Upper lobe of left lung (tissue), 6 donors: ENCODE data around the gene INPP4B. TPM values are rescaled to one million over a fixed set of nuclear protein-coding genes. Genes with fewer than 3 reads are reported as not detected.
"Not testable (repeated sequence)": the region's sequence is repeated elsewhere in the genome, so short reads cannot be mapped to it uniquely, and the experiment has no call there.

Source experiments
- ATAC-seq, 2 donors: fragments of 200-7000 bp; cut with Tn5 transposase; one replicate each; pipeline ENCODE4 v1.9.1; 2022; ENCODE audit warnings: mild to moderate bottlenecking in 2 of 2, moderate library complexity in 2 of 2; ENCODE audit not compliant: low FRiP score in 2 of 2
- DNase-seq, 2 donors: peaks; one replicate each; pipeline ENCODE4 v3.0.0-alpha.2; 2019 to 2020
- H3K27ac ChIP-seq, 4 donors: fragments of 200-600 bp; sonication (generic); one replicate each; pipeline ENCODE4 v1.5.1; 2016 to 2019
- H3K27me3 ChIP-seq, 4 donors: fragments of 200-600 bp; sonication (generic); one replicate each; pipeline ENCODE4 v1.5.1; 2017 to 2019
- H3K36me3 ChIP-seq, 4 donors: fragments of 200-600 bp; sonication (generic); one replicate each; pipeline ENCODE4 v1.5.1; 2016 to 2019
- H3K4me1 ChIP-seq, 4 donors: fragments of 200-600 bp; sonication (generic); one replicate each; pipeline ENCODE4 v1.5.1; 2018 to 2019
- H3K4me3 ChIP-seq, 4 donors: fragments of 200-600 bp; sonication (generic); one replicate each; pipeline ENCODE4 v1.5.1; 2017 to 2019; ENCODE audit warnings: mild to moderate bottlenecking in 2 of 4, moderate library complexity in 1 of 4
- H3K9me3 ChIP-seq, 4 donors: fragments of 200-600 bp; sonication (generic); one replicate each; pipeline ENCODE4 v1.5.1; 2018 to 2019
- CTCF ChIP-seq, 6 experiments: fragments of 450-650 bp in 4 of 6; fragments of 200-600 bp in 2 of 6; sonication (generic) in 2 of 6; IDR thresholded peaks; one replicate each; pipeline ENCODE4 v1.5.1; 2016 to 2019; ENCODE audit warnings: antibody characterized with exemption in 6 of 6
- EP300 ChIP-seq, 4 donors: sonication (generic); formaldehyde crosslinking; IDR thresholded peaks; one replicate each; pipeline ENCODE4 v1.5.1; 2017; ENCODE audit warnings: antibody characterized with exemption in 4 of 4, control low read depth in 2 of 4
- POLR2A ChIP-seq, 4 donors: fragments of 450-650 bp; IDR thresholded peaks; one replicate each; pipeline ENCODE4 v1.5.1; 2016 to 2017; ENCODE audit warnings: antibody characterized with exemption in 4 of 4, mild to moderate bottlenecking in 2 of 4
- POLR2AphosphoS5 ChIP-seq, 2 donors: sonication (generic); formaldehyde crosslinking; IDR thresholded peaks; one replicate each; pipeline ENCODE4 v1.5.1; 2017; ENCODE audit warnings: antibody characterized with exemption in 2 of 2
- WGBS, 2 donors: methylation state at CpG; one replicate each; pipeline ENCODE4 v1.1.5; 2017 to 2018; 5-methylcytosine and 5-hydroxymethylcytosine counted together
- total RNA-seq, 6 donors: library from RNA; depleted of rRNA in 4 of 6; stranded (reverse); fragments of >200 nt in 4 of 6; gene quantifications; one replicate each; pipeline versions ENCODE4 v1.1.0 to v1.2.1, GENCODE V29; 2016 to 2021
- donor health status: DM: no; HTN: no; CAD: no; lungs with moderate emphysema.
- donor health status: DM: no; HTN: yes; CAD: no; lungs with severe emphysema.

Gene INPP4B
- total RNA-seq, 6 donors from 2014 or later, result 4.7 to 31.4 (median 10.4) TPM

- TF ChIP-seq CTCF (IDR thresholded peaks at IDR 0.05) (no peak), POLR2A (IDR thresholded peaks at IDR 0.05) (no peak), POLR2AphosphoS5 (IDR thresholded peaks at IDR 0.05) (no peak), EP300 (IDR thresholded peaks at IDR 0.05) (no peak)
- H3K27me3 ChIP-seq, result no peaks in the 10 kb centered on the region
- H3K36me3 ChIP-seq, result no peaks in the 10 kb centered on the region
- H3K9me3 ChIP-seq, result no peaks in the 10 kb centered on the region
- H3K27ac ChIP-seq, result no peak overlapping the region
- no peak for DNase-seq
- no peak overlapping the region for H3K4me3 ChIP-seq
- H3K4me1 ChIP-seq, result no peaks in the 10 kb centered on the region
- ATAC-seq, result no peak
Observed at GRCh38 chr4:142812091-142812490, 34.0 kb downstream of the INPP4B start.

- 91% methylated on average over 1 of the region's 1 CpG for WGBS, 2 donors
Observed at GRCh38 chr4:142811034-142811433, 35.1 kb downstream of the INPP4B start.

GRCh38 chr4:142809559-142809958 is 36.5 kb downstream of the INPP4B start:
- no peaks in the 10 kb centered on the region for H3K9me3 ChIP-seq
- no peaks in the 10 kb centered on the region for H3K4me1 ChIP-seq
- 31 to 70% methylated on average over 2 of the region's 2 CpGs for WGBS, 2 donors
- H3K27me3 ChIP-seq, result no peaks in the 10 kb centered on the region
- H3K27ac ChIP-seq, result no peak overlapping the region
- no peak for DNase-seq
- H3K4me3 ChIP-seq, result no peak overlapping the region
- TF ChIP-seq CTCF (IDR thresholded peaks at IDR 0.05) (no peak), POLR2A (IDR thresholded peaks at IDR 0.05) (no peak), EP300 (IDR thresholded peaks at IDR 0.05) (no peak), POLR2AphosphoS5 (IDR thresholded peaks at IDR 0.05) (no peak)
- ATAC-seq, result no peak
- H3K36me3 ChIP-seq, result no peaks in the 10 kb centered on the region

More at GRCh38 chr4:142811034-142811433, 35.1 kb downstream of the INPP4B start:
- ATAC-seq (no peak), DNase-seq (no peak)
- Histone ChIP-seq H3K4me3 (no peak overlapping the region), H3K9me3 (no peaks in the 10 kb centered on the region), H3K27me3 (no peaks in the 10 kb centered on the region), H3K27ac (no peak overlapping the region), H3K36me3 (no peaks in the 10 kb centered on the region), H3K4me1 (no peaks in the 10 kb centered on the region)
- TF ChIP-seq CTCF (IDR thresholded peaks at IDR 0.05) (no peak), POLR2A (IDR thresholded peaks at IDR 0.05) (no peak)

- H3K27ac ChIP-seq, H3K4me1 ChIP-seq, H3K9me3 ChIP-seq, H3K4me3 ChIP-seq, ATAC-seq, H3K36me3 ChIP-seq, DNase-seq, H3K27me3 ChIP-seq: not testable (repeated sequence)
- 82 to 94% methylated on average over 5 of the region's 5 CpGs for WGBS, 2 donors
Observed at GRCh38 chr4:142803879-142804278, 42.2 kb downstream of the INPP4B start.

GRCh38 chr4:142801966-142802365 is 44.1 kb downstream of the INPP4B start:
- DNase-seq (no peak), ATAC-seq (no peak)
- Histone ChIP-seq H3K4me1 (no peaks in the 10 kb centered on the region), H3K27ac (no peak overlapping the region), H3K9me3 (no peaks in the 10 kb centered on the region), H3K36me3 (no peaks in the 10 kb centered on the region), H3K4me3 (no peak overlapping the region), H3K27me3 (no peaks in the 10 kb centered on the region)
- WGBS, 2 donors, result 77 to 85% methylated on average over 2 of the region's 2 CpGs
- TF ChIP-seq CTCF (IDR thresholded peaks at IDR 0.05), result no peak
- TF ChIP-seq EP300 (IDR thresholded peaks at IDR 0.05), result no peak
